Adipocyte (in vitro differentiated cells): ENCODE results near the gene KCNMB2.

Source experiments
- DNase-seq: peaks from one replicate; pipeline ENCODE4 v3.0.0-alpha.2; 2015; ENCODE audit warnings: low read depth
- H3K27me3 ChIP-seq: replicated peaks from 2 replicates; pipeline ENCODE4 v1.7.0; 2013; ENCODE audit warnings: mild to moderate bottlenecking, low read length, moderate library complexity; ENCODE audit not compliant: control insufficient read depth, insufficient read depth
- H3K36me3 ChIP-seq: 2 replicates; pipeline ENCODE4 v1.7.0; 2013; ENCODE audit warnings: low read length, mild to moderate bottlenecking, moderate library complexity; ENCODE audit not compliant: control insufficient read depth, insufficient read depth, severe bottlenecking
- H3K4me1 ChIP-seq: 2 replicates; pipeline ENCODE4 v1.7.0; 2013; ENCODE audit warnings: mild to moderate bottlenecking, low read length, moderate library complexity; ENCODE audit not compliant: control insufficient read depth, insufficient read depth
- H3K4me3 ChIP-seq: 2 replicates; pipeline ENCODE4 v1.7.0; 2013; ENCODE audit warnings: mild to moderate bottlenecking, low read length, moderate library complexity
- H3K9ac ChIP-seq: 2 replicates; pipeline ENCODE4 v1.7.0; 2013; ENCODE audit warnings: mild to moderate bottlenecking, low read length, moderate library complexity
- H3K9me3 ChIP-seq: 2 replicates; pipeline ENCODE4 v1.7.0; 2013; ENCODE audit warnings: mild to moderate bottlenecking, low read length, moderate library complexity; ENCODE audit not compliant: control insufficient read depth

Gene KCNMB2

DNA sequence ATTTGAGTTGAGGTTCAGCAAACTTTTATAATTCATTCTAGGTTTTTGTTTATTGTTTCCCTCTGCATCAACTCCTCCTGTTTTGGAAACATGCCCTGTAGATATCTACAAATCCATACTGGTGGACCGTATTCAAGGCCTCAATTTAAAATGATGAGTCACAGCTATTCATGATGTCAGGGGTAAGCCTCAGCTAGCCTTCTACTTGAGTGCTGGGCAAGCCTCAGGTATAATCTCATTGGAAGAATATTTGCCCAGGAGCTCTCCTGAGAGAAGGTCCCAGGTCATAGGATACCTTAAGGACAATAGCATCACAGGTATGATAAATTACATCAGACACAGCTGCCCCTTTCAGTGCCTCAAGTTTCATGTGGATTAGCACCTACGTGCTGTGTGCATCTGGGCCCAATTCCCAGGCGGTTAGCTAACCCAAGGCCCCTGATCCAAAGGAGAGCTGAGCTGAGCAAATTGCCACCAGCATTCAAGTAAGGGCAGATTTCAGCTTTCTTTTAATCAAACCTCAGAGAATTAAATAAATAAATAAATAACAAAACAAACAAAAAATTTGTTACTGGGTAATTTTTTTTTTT, 87.5 kb downstream of the KCNMB2 start:
- no peaks in the 10 kb centered on the region for H3K4me1 ChIP-seq
- no peaks in the 10 kb centered on the region for H3K27me3 ChIP-seq
- no peaks in the 10 kb centered on the region for H3K36me3 ChIP-seq
- peak; percentile 52 for DNase-seq
- no peak overlapping the region for H3K4me3 ChIP-seq
- no peak overlapping the region for H3K9ac ChIP-seq
- no peaks in the 10 kb centered on the region for H3K9me3 ChIP-seq

DNA sequence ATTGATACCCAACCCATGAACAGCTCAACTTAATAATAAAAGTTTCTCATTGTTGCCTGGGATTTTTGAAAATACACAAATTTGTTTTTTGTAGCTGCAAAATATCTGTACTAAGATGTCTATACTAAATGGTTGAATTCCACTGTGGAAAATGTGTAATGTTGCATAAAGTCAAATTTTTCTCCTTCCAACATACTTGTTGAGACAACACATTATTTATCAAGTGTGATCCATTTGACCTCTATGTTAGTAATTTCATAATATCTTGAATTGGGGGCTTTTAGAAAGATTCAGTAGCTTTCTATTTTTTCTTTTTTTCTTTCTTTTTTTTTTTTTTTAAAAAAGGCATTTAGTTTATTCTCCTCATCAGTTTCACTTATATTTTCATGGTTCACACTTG, 88.0 kb downstream of the KCNMB2 start:
- no peaks in the 10 kb centered on the region for H3K4me1 ChIP-seq
- no peaks in the 10 kb centered on the region for H3K36me3 ChIP-seq
- DNase-seq, result no peak
- H3K9me3 ChIP-seq, result no peaks in the 10 kb centered on the region
- H3K9ac ChIP-seq, result no peak overlapping the region
- H3K4me3 ChIP-seq, result no peak overlapping the region
- no peaks in the 10 kb centered on the region for H3K27me3 ChIP-seq

DNA sequence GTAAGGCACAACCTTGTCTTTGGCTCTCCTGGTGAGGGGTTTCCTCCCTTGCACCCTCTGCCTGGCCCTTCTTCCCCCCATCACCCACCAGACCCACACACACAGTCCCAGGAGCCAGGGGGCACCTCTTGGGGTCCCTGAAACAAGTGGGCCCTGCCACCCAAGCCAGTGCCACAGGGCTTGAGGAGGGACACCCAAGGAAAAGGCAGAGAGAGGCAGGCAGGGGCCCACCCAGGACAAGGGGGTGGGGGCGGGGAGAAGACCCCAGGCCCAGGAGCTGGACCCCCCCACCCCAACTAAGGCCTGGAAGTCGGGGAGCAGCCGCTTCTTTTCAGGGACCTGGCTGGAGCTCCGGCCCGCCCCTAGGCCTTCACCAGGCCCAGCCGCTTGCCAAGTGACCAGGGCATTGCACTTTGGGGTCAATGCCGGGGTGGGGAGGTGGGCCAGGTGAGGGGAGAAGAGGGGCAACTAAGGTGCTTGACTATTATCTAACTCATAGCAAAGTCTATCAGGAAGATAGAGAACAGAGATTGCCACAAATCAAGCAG, 88.9 kb downstream of the KCNMB2 start:
- H3K4me3 ChIP-seq, result no peak overlapping the region
- no peaks in the 10 kb centered on the region for H3K36me3 ChIP-seq
- H3K4me1 ChIP-seq, result no peaks in the 10 kb centered on the region
- no peaks in the 10 kb centered on the region for H3K9me3 ChIP-seq
- no peak for DNase-seq
- no peaks in the 10 kb centered on the region for H3K27me3 ChIP-seq
- H3K9ac ChIP-seq, result no peak overlapping the region

DNA sequence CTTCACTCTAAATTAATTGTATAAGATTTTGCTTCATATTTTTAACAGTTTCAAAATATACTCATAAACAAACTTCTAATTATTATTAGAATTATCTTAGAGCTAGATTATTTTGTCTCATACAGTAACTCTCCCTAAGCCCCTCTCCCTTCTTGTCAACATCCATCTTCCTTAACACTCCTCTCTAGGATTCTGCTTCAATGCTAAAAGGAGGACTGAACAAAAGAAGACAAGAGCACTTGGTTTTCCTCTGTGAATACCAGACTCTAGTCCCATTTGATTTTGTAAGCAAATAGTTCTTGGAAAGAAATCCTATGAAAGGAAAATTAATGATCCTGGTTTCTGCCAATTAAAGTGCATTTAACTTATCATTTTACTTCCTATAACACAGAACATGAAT, 91.8 kb downstream of the KCNMB2 start:
- DNase-seq, result no peak
- Histone ChIP-seq H3K4me3 (no peak overlapping the region), H3K9me3 (no peaks in the 10 kb centered on the region), H3K36me3 (no peaks in the 10 kb centered on the region), H3K9ac (no peak overlapping the region), H3K27me3 (no peaks in the 10 kb centered on the region), H3K4me1 (no peaks in the 10 kb centered on the region)

DNA sequence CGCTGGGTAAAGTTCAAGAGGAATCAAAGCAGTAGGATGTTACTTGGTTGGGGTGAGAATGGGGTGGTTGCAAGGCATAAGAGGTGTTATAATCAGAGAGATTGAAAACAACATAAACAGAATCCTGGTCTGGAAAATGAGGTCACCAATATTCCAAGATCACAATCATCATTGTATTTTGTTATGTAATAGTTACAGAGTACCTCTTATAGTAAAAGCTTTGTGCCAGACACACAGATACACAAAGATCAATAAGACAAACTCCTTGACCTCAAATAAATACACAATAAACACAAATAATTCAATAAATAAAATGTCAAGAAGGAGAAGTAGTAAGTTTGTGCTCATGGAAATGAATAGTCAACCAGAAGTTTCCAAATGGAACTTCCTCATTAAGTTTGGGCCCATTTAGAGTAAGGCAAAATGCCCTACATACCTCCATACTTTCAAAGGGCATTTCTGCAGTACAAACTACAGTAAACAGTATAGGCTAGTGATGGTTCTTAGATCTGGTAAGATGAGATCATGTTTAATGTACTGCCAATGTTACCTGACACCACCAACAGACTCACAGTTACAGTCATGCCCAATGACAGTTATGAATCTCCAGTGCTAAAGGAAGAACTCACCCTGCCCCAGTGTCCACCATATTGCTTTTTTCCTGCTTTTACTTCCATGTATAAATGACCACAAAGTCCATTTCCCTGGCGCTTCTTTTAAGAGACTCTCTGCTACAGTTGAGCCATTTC, 93.4 kb downstream of the KCNMB2 start:
- Histone ChIP-seq H3K4me1 (no peaks in the 10 kb centered on the region), H3K4me3 (no peak overlapping the region), H3K9me3 (no peaks in the 10 kb centered on the region), H3K9ac (no peak overlapping the region), H3K27me3 (no peaks in the 10 kb centered on the region), H3K36me3 (no peaks in the 10 kb centered on the region)
- no peak for DNase-seq

DNA sequence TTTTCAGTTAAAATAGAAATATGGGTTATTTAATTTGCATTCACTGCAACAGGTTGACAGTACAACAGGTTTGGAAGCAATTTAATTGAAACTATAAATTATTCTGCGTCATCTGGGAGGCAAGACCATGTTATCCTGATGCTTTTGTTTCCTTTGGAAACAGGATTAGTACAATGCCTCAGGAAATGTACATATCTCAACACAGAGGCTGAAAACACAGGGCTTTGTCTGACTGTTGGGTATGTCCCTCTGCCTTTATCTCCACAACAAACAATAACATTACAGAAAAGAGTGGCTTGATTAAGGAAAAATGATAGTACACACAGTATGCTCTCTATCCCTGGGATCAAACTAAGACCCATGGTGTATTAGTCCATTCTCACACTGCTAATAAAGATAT, 95.7 kb downstream of the KCNMB2 start:
- Histone ChIP-seq H3K36me3 (no peaks in the 10 kb centered on the region), H3K4me3 (no peak overlapping the region), H3K9me3 (no peaks in the 10 kb centered on the region), H3K9ac (no peak overlapping the region), H3K4me1 (no peaks in the 10 kb centered on the region), H3K27me3 (no peaks in the 10 kb centered on the region)
- DNase-seq, result no peak

DNA sequence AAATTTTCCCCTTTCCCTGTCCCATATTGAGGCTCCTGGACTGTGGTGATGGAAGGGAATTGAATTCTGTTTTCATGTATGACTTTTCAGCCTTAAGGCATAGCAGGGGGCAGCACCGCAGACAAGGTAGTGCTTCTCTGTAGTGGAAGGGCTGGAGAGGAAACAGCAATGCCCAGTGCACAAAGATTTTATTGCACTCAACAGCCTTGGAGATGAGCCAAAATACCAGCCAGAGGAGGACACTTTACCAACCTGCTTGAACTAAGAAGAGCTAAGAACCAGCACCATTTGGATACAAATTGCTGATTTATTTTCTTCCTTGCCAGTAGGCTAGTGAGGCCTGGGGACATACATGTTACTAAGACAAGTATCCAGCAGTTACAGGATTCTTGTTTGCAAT, 98.7 kb downstream of the KCNMB2 start:
- Histone ChIP-seq H3K9ac (no peak overlapping the region), H3K4me1 (no peaks in the 10 kb centered on the region), H3K36me3 (no peaks in the 10 kb centered on the region), H3K27me3 (no peaks in the 10 kb centered on the region), H3K4me3 (no peak overlapping the region), H3K9me3 (no peaks in the 10 kb centered on the region)
- no peak for DNase-seq

DNA sequence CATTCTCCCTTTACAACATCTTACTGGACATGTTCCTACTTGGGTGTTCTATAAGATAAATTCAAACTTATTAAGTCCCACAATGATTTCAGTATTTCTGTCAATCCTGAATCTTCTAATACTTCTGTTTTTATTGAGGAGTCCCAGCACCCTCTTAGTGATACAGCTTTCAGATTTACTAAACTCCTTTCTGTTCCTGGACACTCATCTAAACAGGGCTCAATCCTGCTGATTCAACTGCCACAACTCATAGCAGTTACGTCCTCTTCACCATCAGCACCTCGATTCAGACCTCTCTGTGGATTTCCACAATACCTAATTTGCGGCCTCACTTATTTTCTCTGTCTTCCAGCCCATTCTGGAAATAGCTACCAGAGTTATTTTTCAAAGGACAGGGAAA, 101.6 kb downstream of the KCNMB2 start:
- no peak overlapping the region for H3K4me3 ChIP-seq
- DNase-seq, result no peak
- no peaks in the 10 kb centered on the region for H3K4me1 ChIP-seq
- no peaks in the 10 kb centered on the region for H3K27me3 ChIP-seq
- no peak overlapping the region for H3K9ac ChIP-seq
- no peaks in the 10 kb centered on the region for H3K9me3 ChIP-seq
- H3K36me3 ChIP-seq, result no peaks in the 10 kb centered on the region

DNA sequence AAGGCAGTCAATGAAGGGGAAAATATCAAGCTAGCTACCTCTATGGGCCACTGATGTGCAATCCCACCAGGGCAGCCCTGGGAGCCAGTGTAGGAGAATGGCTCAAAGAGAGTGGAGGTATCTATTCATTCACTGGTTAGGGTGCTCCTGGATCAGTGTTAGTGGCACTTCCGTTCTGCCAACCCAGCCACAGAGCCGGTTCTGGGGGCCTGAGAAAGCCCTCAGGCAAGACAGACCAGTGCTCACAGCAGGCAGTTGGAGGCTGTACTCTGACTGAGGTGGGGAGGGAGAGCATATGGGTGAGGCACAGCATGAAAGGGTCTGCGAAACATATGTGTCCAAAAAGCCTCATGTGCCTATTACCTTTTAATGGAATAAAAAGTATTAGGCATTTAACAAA, 109.3 kb downstream of the KCNMB2 start:
- Histone ChIP-seq H3K27me3 (no peaks in the 10 kb centered on the region), H3K9ac (no peak overlapping the region), H3K9me3 (no peaks in the 10 kb centered on the region), H3K4me3 (no peak overlapping the region), H3K36me3 (no peaks in the 10 kb centered on the region), H3K4me1 (no peaks in the 10 kb centered on the region)
- no peak for DNase-seq

DNA sequence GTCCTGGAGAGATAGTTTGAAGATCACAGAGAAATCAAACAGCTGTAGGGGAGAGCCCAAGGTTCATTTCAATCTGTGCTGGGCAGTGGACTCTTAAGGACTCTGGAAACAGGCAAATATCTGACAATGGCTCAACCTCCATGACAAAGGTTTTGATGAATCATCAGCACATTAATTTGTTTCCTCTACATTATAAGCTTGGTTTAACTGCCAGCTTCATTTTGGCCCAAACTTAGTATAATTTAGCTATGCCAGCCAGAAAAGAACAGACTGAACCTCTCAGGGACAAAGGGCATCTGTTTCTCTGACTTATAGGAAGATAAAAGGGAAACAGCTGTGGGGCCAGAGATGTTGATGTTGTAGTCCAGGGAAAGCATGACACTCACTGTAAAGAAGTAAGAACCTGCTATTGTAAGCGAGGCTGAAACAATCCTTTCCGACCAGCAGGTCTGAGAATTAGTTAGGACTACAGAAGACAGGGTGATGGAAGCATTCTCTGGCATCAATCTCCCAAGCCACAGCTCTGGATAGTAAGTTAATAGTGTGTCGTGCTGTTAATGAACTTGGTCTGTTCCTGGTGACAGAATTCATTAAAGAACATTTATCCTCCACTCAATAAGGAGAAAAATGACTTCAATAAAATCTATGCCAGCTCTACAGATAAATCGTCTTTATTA, 110.1 kb downstream of the KCNMB2 start:
- H3K4me1 ChIP-seq, result no peaks in the 10 kb centered on the region
- H3K4me3 ChIP-seq, result no peak overlapping the region
- no peaks in the 10 kb centered on the region for H3K9me3 ChIP-seq
- no peaks in the 10 kb centered on the region for H3K27me3 ChIP-seq
- H3K36me3 ChIP-seq, result no peaks in the 10 kb centered on the region
- H3K9ac ChIP-seq, result no peak overlapping the region
- no peak for DNase-seq

DNA sequence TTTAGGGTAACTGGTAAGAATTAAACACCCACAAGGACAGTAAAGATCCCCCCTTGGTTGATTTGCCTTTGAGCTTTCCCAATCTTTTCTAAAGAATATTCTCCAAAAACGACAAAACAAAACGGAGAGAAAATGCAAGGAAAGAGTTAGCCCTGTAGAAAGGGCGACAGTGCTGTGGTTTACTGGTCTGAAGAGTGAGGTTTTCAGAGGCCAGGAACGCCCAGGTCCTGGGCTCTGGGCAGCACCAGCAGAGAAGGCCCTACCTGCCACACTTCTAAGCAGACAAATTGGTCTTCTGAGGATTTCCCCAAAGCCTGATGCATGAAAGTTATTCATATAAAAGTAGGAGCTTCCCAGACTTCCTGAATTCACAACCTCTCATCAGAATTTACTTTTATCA, 119.3 kb downstream of the KCNMB2 start:
- H3K4me3 ChIP-seq, result no peak overlapping the region
- no peaks in the 10 kb centered on the region for H3K36me3 ChIP-seq
- no peaks in the 10 kb centered on the region for H3K4me1 ChIP-seq
- peaks cover 4% of the 10 kb centered on the region for H3K9me3 ChIP-seq
- no peak overlapping the region for H3K9ac ChIP-seq
- H3K27me3 ChIP-seq, result no peaks in the 10 kb centered on the region
- DNase-seq, result no peak
